ENCODE results near the gene MYL4.
"Not testable (repeated sequence)": the region's sequence is repeated elsewhere in the genome, so short reads cannot be mapped to it uniquely, and the experiment has no call there.

The MYL4 gene

DNA sequence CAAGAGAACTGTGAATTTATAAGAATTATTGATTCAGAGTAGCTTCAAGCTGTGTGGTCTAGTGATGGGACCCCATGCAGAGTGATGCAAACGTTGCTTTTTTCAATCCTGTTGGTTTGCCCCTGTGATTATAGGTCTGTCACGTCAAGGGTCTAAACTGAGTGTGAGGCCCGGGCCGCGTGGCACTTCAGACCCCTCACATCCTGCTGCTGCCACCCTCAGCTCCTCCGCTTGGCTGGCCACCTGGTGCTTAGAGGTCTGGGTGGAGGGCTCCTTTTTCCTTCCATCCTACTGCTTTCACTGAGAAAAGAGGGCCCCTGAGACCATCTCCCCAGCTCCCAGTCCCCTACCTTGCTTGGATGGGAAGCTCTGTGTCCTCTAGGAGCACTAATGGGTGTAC lies 12.0 kb downstream of the MYL4 start:
- no peak for DNase-seq (ENCODE audit: low read depth in 2 of 2)

DNA sequence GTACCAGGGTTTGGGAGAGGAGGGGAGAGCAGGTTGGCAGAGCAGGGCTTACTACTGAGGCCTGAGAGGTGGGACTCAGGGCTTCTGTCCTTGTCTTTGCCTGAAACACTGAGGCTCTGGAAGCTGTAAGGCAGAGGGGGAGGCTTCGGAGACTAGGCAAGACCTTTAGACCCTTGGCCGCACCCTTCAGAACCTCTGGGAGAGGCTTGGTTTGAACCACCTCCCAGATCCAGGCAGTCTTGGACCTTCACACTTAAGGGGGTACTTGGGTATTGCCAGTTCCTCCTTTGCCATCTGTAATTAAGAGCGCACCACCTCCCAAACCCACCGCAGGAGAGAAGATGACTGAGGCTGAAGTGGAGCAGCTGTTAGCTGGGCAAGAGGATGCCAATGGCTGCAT lies 12.9 kb downstream of the MYL4 start:
- DNase-seq (ENCODE audit: low read depth in 2 of 2): no peak

GRCh38 chr17:47223007-47223406 lies 13.9 kb downstream of the MYL4 start:
- DNase-seq (ENCODE audit: low read depth in 2 of 2): no peak

DNA sequence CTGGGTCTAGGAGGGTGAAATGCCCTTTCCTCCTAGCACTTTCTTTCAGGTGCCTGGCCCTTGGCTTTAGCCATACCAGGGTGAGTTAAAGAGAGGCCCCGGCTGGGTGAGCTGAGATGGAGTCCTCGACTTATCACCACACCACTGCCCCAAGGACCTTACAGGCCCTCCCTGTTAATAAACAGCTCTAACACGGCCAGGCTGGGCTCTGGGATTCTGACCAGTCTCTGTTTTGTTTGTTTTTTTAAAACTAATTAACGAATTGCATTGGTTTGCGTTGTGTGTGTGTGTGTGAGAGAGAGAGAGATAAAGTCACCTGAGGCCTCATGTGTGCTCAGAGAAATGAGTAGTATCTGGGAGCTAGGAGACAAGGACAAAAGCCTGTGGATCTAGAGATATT lies 14.3 kb downstream of the MYL4 start:
- DNase-seq (ENCODE audit: low read depth in 2 of 2): no peak

DNA sequence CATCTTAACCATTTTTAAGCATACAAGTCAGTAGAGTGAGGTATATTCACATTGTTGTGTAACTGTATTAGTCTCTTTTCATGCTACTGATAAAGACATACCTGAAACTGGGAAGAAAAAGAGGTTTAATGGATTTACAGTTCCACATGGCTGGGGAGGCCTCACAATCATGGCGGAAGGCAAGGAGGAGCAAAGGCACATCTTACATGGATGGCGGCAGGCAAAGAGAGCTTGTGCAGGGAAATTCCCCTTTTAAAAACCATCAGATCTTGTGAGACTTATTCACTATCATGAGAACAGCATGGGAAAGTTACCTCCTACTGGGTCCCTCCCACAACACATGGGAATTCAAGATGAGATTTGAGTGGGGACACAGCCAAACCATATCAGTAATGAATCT lies 14.9 kb downstream of the MYL4 start:
- not testable (repeated sequence) for DNase-seq (ENCODE audit: low read depth in 2 of 2)

DNA sequence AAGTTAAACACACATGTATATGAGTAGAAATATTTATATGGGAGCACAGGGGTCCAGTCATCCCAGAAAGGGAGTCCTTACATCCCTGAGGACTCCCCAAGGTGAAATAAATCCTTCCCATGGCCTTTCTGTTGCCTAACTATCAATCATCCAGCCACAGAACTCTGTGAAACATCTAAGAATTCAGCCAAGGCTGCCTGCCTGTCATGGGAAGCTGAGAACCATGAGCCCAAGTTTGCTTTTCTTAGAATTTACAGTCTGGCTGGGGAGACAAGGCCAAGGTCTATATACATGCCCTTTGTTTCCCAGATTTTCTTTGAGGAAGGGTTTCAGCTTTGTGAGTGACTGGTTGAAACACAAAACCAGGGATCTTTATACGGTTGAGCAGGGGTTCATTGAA lies 15.8 kb downstream of the MYL4 start:
- no peak for DNase-seq (ENCODE audit: low read depth in 2 of 2)

- DNase-seq (ENCODE audit: low read depth in 2 of 2): no peak
These were observed 16.3 kb downstream of the MYL4 start for GRCh38 chr17:47225436-47225858.

DNA sequence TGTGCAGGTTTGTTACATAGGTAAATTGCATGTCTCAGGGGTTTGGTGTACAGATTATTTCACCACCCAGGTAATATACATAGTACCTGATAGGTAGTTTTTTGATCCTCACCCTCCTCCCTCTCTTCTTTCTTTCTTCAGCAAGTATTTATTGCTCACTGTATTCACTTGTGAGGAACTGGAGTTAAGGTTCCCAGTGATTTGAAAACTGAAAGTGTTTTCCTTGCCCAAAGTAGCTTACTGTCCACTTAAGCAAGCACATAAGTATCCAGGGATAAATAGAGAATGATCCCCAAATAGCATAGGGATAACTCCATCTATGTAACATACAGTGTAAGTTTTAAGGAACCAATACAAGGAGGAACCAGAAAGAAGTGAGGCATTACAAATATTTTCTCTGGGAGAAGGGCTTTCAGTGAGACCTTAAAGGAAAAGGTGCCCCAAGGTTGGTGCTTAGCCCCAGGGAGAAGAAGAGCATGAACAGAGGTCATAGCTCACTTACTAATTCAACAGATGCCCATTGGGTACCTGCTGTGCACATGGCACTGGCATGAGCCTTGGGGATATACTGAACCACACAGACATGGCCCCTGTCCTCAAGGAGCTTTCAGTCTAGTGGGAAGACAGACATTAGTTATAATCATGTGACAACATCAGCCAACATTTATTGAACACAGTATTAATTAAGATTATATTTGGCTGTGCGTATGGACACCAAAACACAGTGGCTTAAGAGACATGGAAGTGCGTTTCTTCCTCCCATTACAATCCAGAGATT lies 17.0 kb downstream of the MYL4 start:
- no peak for DNase-seq (ENCODE audit: low read depth in 2 of 2)

GRCh38 chr17:47227862-47228261 lies 18.7 kb downstream of the MYL4 start:
- DNase-seq (ENCODE audit: low read depth in 2 of 2): no peak

GRCh38 chr17:47229535-47230443 lies 20.6 kb downstream of the MYL4 start:
- peak; percentile 31 to 50 for DNase-seq (ENCODE audit: low read depth in 2 of 2)

GRCh38 chr17:47230864-47231263 lies 21.7 kb downstream of the MYL4 start:
- DNase-seq (ENCODE audit: low read depth in 2 of 2): no peak

GRCh38 chr17:47231334-47231733 lies 22.2 kb downstream of the MYL4 start:
- no peak for DNase-seq (ENCODE audit: low read depth in 2 of 2)

GRCh38 chr17:47231866-47232265 lies 22.7 kb downstream of the MYL4 start:
- DNase-seq (ENCODE audit: low read depth in 2 of 2): no peak

DNA sequence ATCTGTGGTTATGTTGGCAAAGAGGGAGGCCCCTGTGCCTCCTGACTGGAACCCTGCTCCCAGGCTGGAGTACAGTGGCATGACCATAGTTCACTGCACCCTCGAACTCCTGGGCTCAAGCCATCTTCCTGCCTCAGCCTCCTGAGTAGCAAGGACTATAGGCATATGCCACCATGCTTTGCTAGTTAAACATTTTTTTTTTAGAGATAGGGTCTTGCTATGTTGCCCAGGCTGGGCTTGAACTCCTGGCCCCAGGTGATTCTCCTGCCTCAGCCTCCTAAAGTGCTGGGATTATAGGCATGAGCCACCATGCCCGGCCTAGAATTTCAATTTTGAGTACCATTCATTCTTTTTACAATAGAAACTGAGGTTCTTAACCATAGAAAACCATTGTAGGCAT lies 23.3 kb downstream of the MYL4 start:
- no peak for DNase-seq (ENCODE audit: low read depth in 2 of 2)

DNA sequence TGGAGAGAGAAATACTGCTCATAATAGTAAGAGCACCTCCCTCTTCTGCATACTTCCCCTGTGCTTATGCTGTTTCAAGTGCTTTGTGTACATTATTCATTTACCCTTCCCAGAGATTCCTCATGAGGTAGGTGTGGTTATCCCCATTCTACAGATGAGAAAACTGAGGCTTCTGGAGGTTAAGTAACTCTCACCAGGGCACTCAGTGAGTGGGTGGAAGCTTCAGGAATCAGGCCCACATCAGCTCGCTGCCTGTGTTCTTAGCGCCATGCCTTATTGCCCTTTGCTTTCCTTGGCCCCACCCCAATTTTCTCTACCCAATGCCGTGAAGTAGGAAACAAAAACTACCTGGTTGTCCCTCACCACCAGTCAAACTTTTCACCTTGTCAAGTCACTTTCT lies 26.4 kb downstream of the MYL4 start:
- no peak for DNase-seq (ENCODE audit: low read depth in 2 of 2)

DNA sequence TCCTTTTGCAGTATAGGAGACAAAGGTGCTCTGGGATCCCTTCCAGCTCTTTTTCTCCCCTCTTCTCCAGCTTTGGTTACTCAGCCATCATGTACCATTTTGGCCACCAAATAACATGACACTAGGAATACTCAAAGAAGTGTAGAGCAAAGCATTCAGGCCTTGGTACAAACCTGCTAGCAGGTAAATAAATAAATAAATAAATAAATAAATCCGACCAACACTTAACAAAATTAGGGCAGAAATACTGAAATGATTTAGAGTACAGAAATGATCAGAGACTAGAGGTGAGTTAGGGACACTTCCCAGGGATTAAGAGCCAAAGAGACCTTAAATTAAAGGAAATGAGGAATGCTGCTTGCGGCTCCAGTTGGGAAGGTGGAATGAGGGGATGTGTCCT lies 26.8 kb downstream of the MYL4 start:
- no peak for DNase-seq (ENCODE audit: low read depth in 2 of 2)

DNA sequence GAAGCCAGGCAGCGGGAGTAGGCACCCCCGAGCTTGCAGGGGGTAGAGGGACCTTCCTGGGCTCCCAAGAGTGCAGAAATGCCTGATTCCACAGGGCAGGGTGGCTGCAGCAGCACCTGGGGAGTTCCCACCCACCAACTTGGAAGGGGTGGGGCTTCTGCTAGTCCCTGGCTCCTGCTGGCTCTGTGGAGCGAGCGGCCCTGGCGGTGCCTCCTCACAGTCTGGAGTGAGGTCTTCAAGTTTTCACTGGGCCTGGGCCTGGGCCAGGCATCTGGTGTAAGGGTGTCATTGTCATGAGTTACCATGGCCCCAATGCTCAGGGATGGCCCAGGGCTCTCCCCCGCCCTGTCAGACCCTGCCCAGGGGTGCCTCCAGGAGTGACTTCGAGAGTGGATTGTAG lies 28.7 kb downstream of the MYL4 start:
- no peak for DNase-seq (ENCODE audit: low read depth in 2 of 2)

- DNase-seq (ENCODE audit: low read depth in 2 of 2): no peak
These were observed 29.3 kb downstream of the MYL4 start for GRCh38 chr17:47238321-47239010.

- DNase-seq (ENCODE audit: low read depth in 2 of 2): no peak
These were observed 30.4 kb downstream of the MYL4 start for GRCh38 chr17:47239619-47239966.

- DNase-seq (ENCODE audit: low read depth in 2 of 2): no peak
These were observed 31.0 kb downstream of the MYL4 start for GRCh38 chr17:47239967-47240651.

GRCh38 chr17:47240806-47241205 lies 31.7 kb downstream of the MYL4 start:
- no peak for DNase-seq (ENCODE audit: low read depth in 2 of 2)

GRCh38 chr17:47242648-47243047 lies 33.5 kb downstream of the MYL4 start:
- no peak for DNase-seq (ENCODE audit: low read depth in 2 of 2)
